ENCODE results near the gene EIF2S1. TPM values are rescaled to one million over a fixed set of nuclear protein-coding genes. Genes with fewer than 3 reads are reported as not detected.

Gene EIF2S1
- total and polyA plus RNA-seq, 4 donors, result 22.5 to 109 (median 58.5) TPM

DNA sequence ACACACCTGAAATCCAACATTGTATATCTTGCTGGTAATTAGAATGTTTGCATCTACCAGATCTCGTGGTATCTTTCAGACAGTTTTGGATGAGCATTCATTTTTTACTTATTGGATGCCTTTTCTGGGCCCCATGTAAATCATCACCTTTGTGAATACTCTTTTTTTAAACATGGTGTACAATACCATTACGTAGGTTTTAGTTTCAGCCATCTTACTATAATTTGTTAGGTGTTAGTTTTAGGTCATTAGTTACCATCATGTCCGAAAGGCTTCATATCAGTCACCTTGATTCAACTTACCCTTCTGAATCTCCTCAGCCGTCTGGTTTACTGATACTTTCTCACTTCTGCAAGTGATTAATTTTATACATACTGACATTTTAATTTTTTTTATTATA is 5.3 kb downstream of the EIF2S1 start:
- Histone ChIP-seq H3K9me3 (ENCODE audit: control insufficient read depth in 4 of 4, insufficient read depth in 3 of 4, low read length in 3 of 4) (no peaks in the 10 kb centered on the region), H3K27ac (ENCODE audit: low read depth in 1 of 2, low read length in 1 of 2) (no peak overlapping the region), H3K4me3 (no peak overlapping the region), H3K27me3 (ENCODE audit: control insufficient read depth in 3 of 3, insufficient read depth in 3 of 3, low read length in 2 of 3) (no peaks in the 10 kb centered on the region), H3K9ac (ENCODE audit: insufficient read depth in 1 of 2, low read length in 2 of 2) (no peak overlapping the region), H3K4me1 (ENCODE audit: control insufficient read depth in 5 of 5, insufficient read depth in 5 of 5, low read length in 5 of 5) (peaks cover 0 to 11% (median 4%) of the 10 kb centered on the region in 5 donors), H3K36me3 (ENCODE audit: control insufficient read depth in 4 of 4, insufficient read depth in 4 of 4, low read length in 4 of 4) (peaks cover 14 to 41% (median 22%) of the 10 kb centered on the region in 4 donors)
- ATAC-seq (ENCODE audit: insufficient read depth, low FRiP score), result no peak
- DNase-seq, result no peak
- TF ChIP-seq, protein P1, sequence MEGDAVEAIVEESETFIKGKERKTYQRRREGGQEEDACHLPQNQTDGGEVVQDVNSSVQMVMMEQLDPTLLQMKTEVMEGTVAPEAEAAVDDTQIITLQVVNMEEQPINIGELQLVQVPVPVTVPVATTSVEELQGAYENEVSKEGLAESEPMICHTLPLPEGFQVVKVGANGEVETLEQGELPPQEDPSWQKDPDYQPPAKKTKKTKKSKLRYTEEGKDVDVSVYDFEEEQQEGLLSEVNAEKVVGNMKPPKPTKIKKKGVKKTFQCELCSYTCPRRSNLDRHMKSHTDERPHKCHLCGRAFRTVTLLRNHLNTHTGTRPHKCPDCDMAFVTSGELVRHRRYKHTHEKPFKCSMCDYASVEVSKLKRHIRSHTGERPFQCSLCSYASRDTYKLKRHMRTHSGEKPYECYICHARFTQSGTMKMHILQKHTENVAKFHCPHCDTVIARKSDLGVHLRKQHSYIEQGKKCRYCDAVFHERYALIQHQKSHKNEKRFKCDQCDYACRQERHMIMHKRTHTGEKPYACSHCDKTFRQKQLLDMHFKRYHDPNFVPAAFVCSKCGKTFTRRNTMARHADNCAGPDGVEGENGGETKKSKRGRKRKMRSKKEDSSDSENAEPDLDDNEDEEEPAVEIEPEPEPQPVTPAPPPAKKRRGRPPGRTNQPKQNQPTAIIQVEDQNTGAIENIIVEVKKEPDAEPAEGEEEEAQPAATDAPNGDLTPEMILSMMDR (IDR thresholded peaks at IDR 0.05; ENCODE audit: control extremely low read depth, extremely low read depth), result no peak
- 91 to 97% methylated on average over 4 of the region's 4 CpGs for WGBS, 2 donors

DNA sequence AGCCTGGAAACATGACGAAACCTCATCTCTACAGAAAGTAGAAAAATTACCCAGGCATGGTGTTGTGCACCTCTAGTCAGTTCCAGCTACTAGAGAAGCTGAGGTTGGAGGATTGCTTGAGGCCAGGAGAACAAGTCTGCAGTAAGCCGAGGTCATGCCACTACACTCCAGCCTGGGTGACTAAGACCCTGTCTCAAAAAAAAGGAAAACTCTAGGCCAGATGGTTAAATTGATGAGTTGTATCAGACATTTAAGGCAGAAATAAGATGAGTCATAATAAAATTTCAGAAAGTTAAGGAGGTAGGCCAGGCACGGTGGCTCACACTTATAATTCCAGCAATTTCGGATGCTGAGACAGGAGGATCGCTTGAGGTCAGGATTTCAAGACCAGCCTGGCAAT is 10.7 kb downstream of the EIF2S1 start:
- Histone ChIP-seq H3K27ac (ENCODE audit: low read depth in 1 of 2, low read length in 1 of 2) (no peak overlapping the region), H3K4me3 (no peak overlapping the region), H3K36me3 (ENCODE audit: control insufficient read depth in 4 of 4, insufficient read depth in 4 of 4, low read length in 4 of 4) (peaks cover 19 to 53% (median 29%) of the 10 kb centered on the region in 4 donors), H3K9ac (ENCODE audit: insufficient read depth in 1 of 2, low read length in 2 of 2) (no peak overlapping the region), H3K27me3 (ENCODE audit: control insufficient read depth in 3 of 3, insufficient read depth in 3 of 3, low read length in 2 of 3) (no peaks in the 10 kb centered on the region), H3K9me3 (ENCODE audit: control insufficient read depth in 4 of 4, insufficient read depth in 3 of 4, low read length in 3 of 4) (no peaks in the 10 kb centered on the region), H3K4me1 (ENCODE audit: control insufficient read depth in 5 of 5, insufficient read depth in 5 of 5, low read length in 5 of 5) (peaks cover 0 to 2% (median 0%) of the 10 kb centered on the region in 5 donors)
- ATAC-seq (ENCODE audit: insufficient read depth, low FRiP score) (no peak), DNase-seq (no peak)
- WGBS, 2 donors, result 87 to 93% methylated on average over 5 of the region's 5 CpGs
- TF ChIP-seq, protein P1 (IDR thresholded peaks at IDR 0.05; ENCODE audit: control extremely low read depth, extremely low read depth), result no peak

- Histone ChIP-seq H3K9ac (ENCODE audit: insufficient read depth in 1 of 2, low read length in 2 of 2) (no peak overlapping the region), H3K9me3 (ENCODE audit: control insufficient read depth in 4 of 4, insufficient read depth in 3 of 4, low read length in 3 of 4) (no peaks in the 10 kb centered on the region), H3K27ac (ENCODE audit: low read depth in 1 of 2, low read length in 1 of 2) (no peak overlapping the region), H3K27me3 (ENCODE audit: control insufficient read depth in 3 of 3, insufficient read depth in 3 of 3, low read length in 2 of 3) (no peaks in the 10 kb centered on the region), H3K36me3 (ENCODE audit: control insufficient read depth in 4 of 4, insufficient read depth in 4 of 4, low read length in 4 of 4) (peaks cover 18 to 49% (median 26%) of the 10 kb centered on the region in 4 donors), H3K4me1 (ENCODE audit: control insufficient read depth in 5 of 5, insufficient read depth in 5 of 5, low read length in 5 of 5) (peaks cover 0 to 2% (median 0%) of the 10 kb centered on the region in 5 donors), H3K4me3 (no peak overlapping the region)
- TF ChIP-seq, protein P1 (IDR thresholded peaks at IDR 0.05; ENCODE audit: control extremely low read depth, extremely low read depth), result no peak
- WGBS, 2 donors, result 89 to 93% methylated on average over 4 of the region's 4 CpGs
- DNase-seq (no peak), ATAC-seq (ENCODE audit: insufficient read depth, low FRiP score) (no peak)
Measured at GRCh38 chr14:67371247-67372148, 11.4 kb downstream of the EIF2S1 start.
